Coronary artery (tissue), 2 donors: ENCODE results near the gene TMEM126A.
A peak's percentile ranks its signal among the peaks of the same experiment; 100 is the strongest.

Experiments used
- DNase-seq: peaks from one replicate; pipeline ENCODE4 v3.0.0-alpha.2; 2017; ENCODE audit warnings: low spot score
- H3K27ac ChIP-seq, 2 donors: fragments of 200-600 bp; sonication (generic); one replicate each; pipeline ENCODE4 v1.5.1; 2016 to 2019
- H3K4me3 ChIP-seq: fragments of 200-600 bp; sonication (generic); 2 replicates; pipeline ENCODE4 v1.5.1; 2016; ENCODE audit warnings: mild to moderate bottlenecking, moderate library complexity
- CTCF ChIP-seq: fragments of 200-600 bp; sonication (generic); IDR thresholded peaks from one replicate; pipeline ENCODE4 v1.5.1; 2019; ENCODE audit warnings: antibody characterized with exemption

TMEM126A gene

GRCh38 chr11:85620256-85620655, 27.5 kb upstream of the TMEM126A start:
- no peak overlapping the region for H3K4me3 ChIP-seq
- no peak for DNase-seq
- TF ChIP-seq CTCF, result no peak
- H3K27ac ChIP-seq, result no peak overlapping the region

DNA sequence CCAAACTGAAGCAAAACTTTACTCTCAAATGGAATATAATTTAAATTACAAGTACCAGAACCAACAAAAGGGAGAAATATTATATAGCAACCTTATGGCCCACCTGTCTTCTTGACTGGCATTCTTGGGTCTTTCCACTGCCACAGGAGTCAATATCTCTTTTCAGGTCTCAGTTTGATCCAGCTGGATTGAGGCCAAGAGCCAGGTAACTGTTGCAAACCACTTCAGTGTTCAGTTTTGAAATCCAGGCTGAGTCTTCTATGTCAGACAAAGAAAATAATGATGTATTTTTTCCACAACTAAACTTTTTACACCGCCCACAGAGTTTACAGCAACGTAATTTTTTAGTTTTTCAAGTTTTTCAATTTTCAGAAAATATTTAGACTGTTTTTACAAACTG, 21.3 kb upstream of the TMEM126A start:
- no peak for DNase-seq
- TF ChIP-seq CTCF, result no peak
- peak overlapping the region; percentile 93 for H3K4me3 ChIP-seq
- peak overlapping the region; percentile 83 to 95 for H3K27ac ChIP-seq

- no peak for DNase-seq
- H3K4me3 ChIP-seq, result peak within 1 kb of the TSS; percentile 93
- no peak for TF ChIP-seq CTCF
- peak within 1 kb of the TSS; percentile 83 to 95 for H3K27ac ChIP-seq
Measured at GRCh38 chr11:85627332-85627997, 20.3 kb upstream of the TMEM126A start, which contains the start of gene DLG2. DLG2 (minus strand) TSS chr11:85627344.

GRCh38 chr11:85627998-85628770, 19.6 kb upstream of the TMEM126A start, which contains the start of gene TMEM126B:
TMEM126B (plus strand) TSS chr11:85628593; CDS start chr11:85628608, 15 bp downstream.
- no peak for TF ChIP-seq CTCF
- DNase-seq, result peak; percentile 99
- Histone ChIP-seq H3K4me3 (peak within 1 kb of the TSS; percentile 93), H3K27ac (peak within 1 kb of the TSS; percentile 83 to 95)

- no peak for TF ChIP-seq CTCF
- no peak for DNase-seq
- H3K27ac ChIP-seq, result peak overlapping the region; percentile 66 to 95
Measured at GRCh38 chr11:85628771-85629341, 18.9 kb upstream of the TMEM126A start.

DNA sequence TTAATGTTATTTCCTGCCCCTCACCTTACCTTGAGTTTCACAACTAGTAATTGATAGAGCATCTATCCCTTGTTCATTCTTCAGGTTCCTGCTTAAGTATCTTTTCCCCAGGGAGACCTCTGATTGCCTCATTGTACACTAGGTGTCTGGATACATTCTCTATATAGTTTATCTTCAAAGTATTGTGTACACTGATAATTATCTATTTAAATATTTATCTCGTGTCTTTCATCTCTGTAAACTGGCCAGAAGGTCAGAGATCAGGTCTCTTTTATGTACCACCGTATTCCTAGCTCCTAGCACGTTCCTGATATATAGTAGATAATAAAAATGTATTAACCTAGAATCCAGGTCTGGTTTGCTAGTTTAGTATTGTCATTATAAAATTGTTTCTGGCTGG, 13.0 kb upstream of the TMEM126A start:
- DNase-seq, result no peak
- Histone ChIP-seq H3K27ac (no peak overlapping the region), H3K4me3 (no peak overlapping the region)
- no peak for TF ChIP-seq CTCF

More at GRCh38 chr11:85628771-85629341, 18.9 kb upstream of the TMEM126A start:
- peak overlapping the region; percentile 93 for H3K4me3 ChIP-seq
